Measurements from ENCODE around the gene SNX27.
"Not testable (repeated sequence)": the region's sequence is repeated elsewhere in the genome, so short reads cannot be mapped to it uniquely, and the experiment has no call there.

Gene SNX27

GRCh38 chr1:151639466-151639865, 27.6 kb downstream of the SNX27 start:
- DNase-seq, result no peak
- ATAC-seq, result no peak

GRCh38 chr1:151641229-151641628, 29.4 kb downstream of the SNX27 start:
- ATAC-seq (peak; percentile 68), DNase-seq (no peak)

GRCh38 chr1:151643085-151643484, 31.2 kb downstream of the SNX27 start:
- not testable (repeated sequence) for ATAC-seq, DNase-seq

GRCh38 chr1:151644001-151644400, 32.2 kb downstream of the SNX27 start:
- DNase-seq (no peak), ATAC-seq (no peak)

- ATAC-seq (no peak), DNase-seq (no peak)
Observed at GRCh38 chr1:151653397-151653796, 41.5 kb downstream of the SNX27 start.

GRCh38 chr1:151655371-151655770, 43.5 kb downstream of the SNX27 start:
- ATAC-seq, result no peak
- DNase-seq, result no peak

- no peak for ATAC-seq
- DNase-seq, result no peak
Observed at GRCh38 chr1:151661751-151662150, 49.9 kb downstream of the SNX27 start.

GRCh38 chr1:151668090-151668489, 56.2 kb downstream of the SNX27 start:
- ATAC-seq, result no peak

GRCh38 chr1:151670036-151670675, 58.3 kb downstream of the SNX27 start:
- DNase-seq, ATAC-seq: not testable (repeated sequence)

More at GRCh38 chr1:151668090-151668489, 56.2 kb downstream of the SNX27 start:
- DNase-seq, result no peak

- ATAC-seq, result no peak
Observed at GRCh38 chr1:151673407-151673806, 61.6 kb downstream of the SNX27 start.

GRCh38 chr1:151680391-151680790, 68.5 kb downstream of the SNX27 start:
- no peak for DNase-seq
- no peak for ATAC-seq

More at GRCh38 chr1:151673407-151673806, 61.6 kb downstream of the SNX27 start:
- DNase-seq, result no peak

GRCh38 chr1:151680826-151681225, 69.0 kb downstream of the SNX27 start:
- DNase-seq (no peak), ATAC-seq (no peak)

GRCh38 chr1:151681923-151682322, 70.1 kb downstream of the SNX27 start:
- DNase-seq, result no peak
- no peak for ATAC-seq

- ATAC-seq, DNase-seq: not testable (repeated sequence)
Observed at GRCh38 chr1:151682901-151683300, 71.1 kb downstream of the SNX27 start.

- ATAC-seq (no peak), DNase-seq (no peak)
Observed at GRCh38 chr1:151684128-151684527, 72.3 kb downstream of the SNX27 start.

- ATAC-seq (no peak), DNase-seq (no peak)
Observed at GRCh38 chr1:151686561-151686960, 74.7 kb downstream of the SNX27 start.

- no peak for DNase-seq
Observed at GRCh38 chr1:151689494-151689893, 77.6 kb downstream of the SNX27 start.

GRCh38 chr1:151692226-151692625, 80.4 kb downstream of the SNX27 start:
- DNase-seq, result no peak
- ATAC-seq, result no peak

More at GRCh38 chr1:151689494-151689893, 77.6 kb downstream of the SNX27 start:
- ATAC-seq, result no peak

- ATAC-seq (no peak), DNase-seq (no peak)
Observed at GRCh38 chr1:151693057-151693651, 81.3 kb downstream of the SNX27 start.

- no peak for DNase-seq
- ATAC-seq, result no peak
Observed at GRCh38 chr1:151701515-151701914, 89.7 kb downstream of the SNX27 start.

- no peak for ATAC-seq
- no peak for DNase-seq
Observed at GRCh38 chr1:151702936-151703335, 91.1 kb downstream of the SNX27 start.

GRCh38 chr1:151703813-151704212, 92.0 kb downstream of the SNX27 start:
- DNase-seq (no peak), ATAC-seq (no peak)

- DNase-seq (no peak), ATAC-seq (no peak)
Observed at GRCh38 chr1:151704246-151704645, 92.4 kb downstream of the SNX27 start.

GRCh38 chr1:151705146-151705545, 93.3 kb downstream of the SNX27 start:
- ATAC-seq, result no peak

More at GRCh38 chr1:151705146-151705545, 93.3 kb downstream of the SNX27 start:
- DNase-seq, result no peak

All from stimulated activated naive CD8-positive, alpha-beta T cell treated with anti-CD3 and anti-CD28 coated beads, Interleukin-15, Interleukin-2, amounts not matched to agents 100 U/mL and 50 U/mL, for 24 hours (primary cell).